H9 (cell line): Measurements from ENCODE around the gene RBM46. TPM values are rescaled to one million over a fixed set of nuclear protein-coding genes. Genes with fewer than 3 reads are reported as not detected.

Experiments used
- DNase-seq: peaks from one replicate; pipeline ENCODE4 v3.0.0-alpha.2; 2017
- H2AFZ ChIP-seq: one replicate; pipeline ENCODE4 v1.6.1; 2013; ENCODE audit warnings: mild to moderate bottlenecking, low read length, control low read depth, moderate library complexity
- H2AK5ac ChIP-seq: 2 replicates; pipeline ENCODE4 v1.6.1; 2013; ENCODE audit warnings: low read length, control low read depth, mixed read lengths; ENCODE audit not compliant: insufficient read length
- H2BK120ac ChIP-seq: one replicate; pipeline ENCODE4 v1.6.1; 2013; ENCODE audit warnings: low read depth, mild to moderate bottlenecking, low read length, control low read depth, inconsistent platforms; ENCODE audit not compliant: poor library complexity, severe bottlenecking
- H2BK12ac ChIP-seq: 2 replicates; pipeline ENCODE4 v1.6.1; 2013; ENCODE audit warnings: low read length, control low read depth, mixed read lengths, low read depth; ENCODE audit not compliant: insufficient read length
- H2BK15ac ChIP-seq: 2 replicates; pipeline ENCODE4 v1.6.1; 2013; ENCODE audit warnings: low read depth, low read length, control low read depth
- H2BK20ac ChIP-seq: one replicate; pipeline ENCODE4 v1.6.1; 2013; ENCODE audit warnings: low read depth, mild to moderate bottlenecking, low read length, control low read depth, inconsistent platforms; ENCODE audit not compliant: poor library complexity, severe bottlenecking
- H2BK5ac ChIP-seq: 2 replicates; pipeline ENCODE4 v1.6.1; 2013; ENCODE audit warnings: low read length, control low read depth, mixed read lengths; ENCODE audit not compliant: insufficient read length
- H3K14ac ChIP-seq: 2 replicates; pipeline ENCODE4 v1.6.1; 2013; ENCODE audit warnings: low read length, control low read depth; ENCODE audit not compliant: insufficient read depth
- H3K18ac ChIP-seq: 2 replicates; pipeline ENCODE4 v1.6.1; 2013; ENCODE audit warnings: low read depth, mild to moderate bottlenecking, mixed read lengths, low read length, control low read depth; ENCODE audit not compliant: insufficient read length
- H3K23ac ChIP-seq: 2 replicates; pipeline ENCODE4 v1.6.1; 2013; ENCODE audit warnings: low read length, control low read depth, mixed read lengths, low read depth; ENCODE audit not compliant: insufficient read length
- H3K23me2 ChIP-seq: 2 replicates; pipeline ENCODE4 v1.6.1; 2013; ENCODE audit warnings: low read depth, mild to moderate bottlenecking, mixed read lengths, low read length, control low read depth; ENCODE audit not compliant: insufficient read length, poor library complexity, severe bottlenecking
- H3K27ac ChIP-seq: 2 replicates; pipeline ENCODE4 v1.5.1; 2013; ENCODE audit warnings: low read length, control low read depth, mixed read lengths, low read depth; ENCODE audit not compliant: insufficient read length
- H3K27me3 ChIP-seq: 2 replicates; pipeline ENCODE4 v1.6.1; 2013; ENCODE audit warnings: low read length, control low read depth, inconsistent platforms; ENCODE audit not compliant: insufficient read depth
- H3K4ac ChIP-seq: 2 replicates; pipeline ENCODE4 v1.6.1; 2013; ENCODE audit warnings: low read depth, mild to moderate bottlenecking, control low read depth, inconsistent platforms, low read length, moderate library complexity
- H3K4me1 ChIP-seq: 2 replicates; pipeline ENCODE4 v1.6.1; 2013; ENCODE audit warnings: low read length, control low read depth, inconsistent platforms; ENCODE audit not compliant: insufficient read depth
- H3K4me2 ChIP-seq: 2 replicates; pipeline ENCODE4 v1.6.1; 2013; ENCODE audit warnings: low read length, control low read depth, mixed read lengths; ENCODE audit not compliant: insufficient read length, insufficient read depth
- H3K56ac ChIP-seq: 2 replicates; pipeline ENCODE4 v1.6.1; 2013; ENCODE audit warnings: low read depth, mild to moderate bottlenecking, mixed read lengths, low read length, control low read depth; ENCODE audit not compliant: insufficient read length
- H3K79me1 ChIP-seq: 2 replicates; pipeline ENCODE4 v1.6.1; 2013; ENCODE audit warnings: low read depth, mild to moderate bottlenecking, moderate library complexity, low read length, control low read depth, inconsistent platforms; ENCODE audit not compliant: insufficient read depth, poor library complexity, severe bottlenecking
- H3K79me2 ChIP-seq: 2 replicates; pipeline ENCODE4 v1.6.1; 2013; ENCODE audit warnings: low read length, control low read depth, inconsistent platforms; ENCODE audit not compliant: insufficient read depth
- H3K9ac ChIP-seq: 2 replicates; pipeline ENCODE4 v1.6.1; 2013; ENCODE audit warnings: low read length, control low read depth, mixed read lengths; ENCODE audit not compliant: insufficient read length; ENCODE audit errors: extremely low read depth
- H3K9me3 ChIP-seq: one replicate; pipeline ENCODE4 v1.6.1; 2013; ENCODE audit warnings: low read depth, low read length, inconsistent platforms; ENCODE audit not compliant: control insufficient read depth
- H3T11ph ChIP-seq: one replicate; pipeline ENCODE4 v1.6.1; 2013; ENCODE audit warnings: mild to moderate bottlenecking, low read length, control low read depth, inconsistent platforms
- H4K20me1 ChIP-seq: one replicate; pipeline ENCODE4 v1.6.1; 2013; ENCODE audit not compliant: control insufficient read depth, insufficient read length, insufficient read depth
- H4K5ac ChIP-seq: 2 replicates; pipeline ENCODE4 v1.6.1; 2013; ENCODE audit warnings: low read depth, mild to moderate bottlenecking, mixed read lengths, low read length, control low read depth; ENCODE audit not compliant: insufficient read length
- H4K8ac ChIP-seq: replicated peaks from 2 replicates; pipeline ENCODE4 v1.6.1; 2013; ENCODE audit warnings: low read length, control low read depth, mixed read lengths, low read depth; ENCODE audit not compliant: insufficient read length
- H4K91ac ChIP-seq: 2 replicates; pipeline ENCODE4 v1.6.1; 2013; ENCODE audit warnings: low read depth, mild to moderate bottlenecking, moderate library complexity, mixed read lengths, low read length, control low read depth; ENCODE audit not compliant: insufficient read length
- H3K27ac Mint-ChIP-seq, 3 experiments: 2 replicates in 2 of 3; 3 replicates in 1 of 3; pipeline ENCODE4 v1.8.0; 2020 to 2021; ENCODE audit warnings: mixed read lengths in 3 of 3, mild to moderate bottlenecking in 1 of 3, moderate library complexity in 1 of 3
- H3K27me3 Mint-ChIP-seq: 2 replicates; pipeline ENCODE4 v1.8.0; 2021; ENCODE audit warnings: low read depth, mild to moderate bottlenecking, moderate library complexity, mixed read lengths
- H3K36me3 Mint-ChIP-seq, 3 experiments: 2 replicates in 2 of 3; 3 replicates in 1 of 3; pipeline ENCODE4 v1.8.0; 2020 to 2021; ENCODE audit warnings: low read depth in 3 of 3, mixed read lengths in 3 of 3; ENCODE audit not compliant: insufficient read depth in 1 of 3
- H3K4me1 Mint-ChIP-seq, 2 experiments: 2 replicates each; pipeline ENCODE4 v1.8.0; 2020; ENCODE audit warnings: mixed read lengths in 2 of 2
- H3K4me3 Mint-ChIP-seq, 2 experiments: 2 replicates in 1 of 2; 3 replicates in 1 of 2; pipeline ENCODE4 v1.8.0; 2020 to 2021; ENCODE audit warnings: mild to moderate bottlenecking in 2 of 2, mixed read lengths in 2 of 2, moderate library complexity in 1 of 2
- H3K9me3 Mint-ChIP-seq, 2 experiments: 2 replicates in 1 of 2; 3 replicates in 1 of 2; pipeline ENCODE4 v1.8.0; 2020; ENCODE audit warnings: mild to moderate bottlenecking in 2 of 2, mixed read lengths in 2 of 2, moderate library complexity in 1 of 2
- CTCF ChIP-seq: fragments of 200-600 bp; sonication (generic); conservative IDR thresholded peaks from 3 replicates; pipeline ENCODE4 v1.8.0; 2021; ENCODE audit warnings: antibody characterized with exemption, mild to moderate bottlenecking
- WGBS: extraction: QIAGEN DNeasy Blood & Tissue Kit; methylation state at CpG from one replicate; pipeline ENCODE4 v1.1.7; 2013; ENCODE audit warnings: missing lambda C conversion rate, low lambda C conversion rate, mixed read lengths; ENCODE audit not compliant: insufficient read length; ENCODE audit errors: extremely low coverage; 5-methylcytosine and 5-hydroxymethylcytosine counted together
- total RNA-seq: library from RNA; stranded (reverse); gene quantifications from 2 replicates; pipeline ENCODE4 v1.2.1, GENCODE V29; 2021

RBM46 gene
- total RNA-seq, 1 experiment from 2014 or later = 0.17 TPM

- H3K4me2 ChIP-seq = no peak overlapping the region
- peaks cover 0 to 12% (median 7%) of the 10 kb centered on the region in 3 experiments; a peak in 3 of 7 replicates for H3K36me3 Mint-ChIP-seq
- H4K5ac ChIP-seq = no peak overlapping the region
- peaks cover 19 to 24% of the 10 kb centered on the region in 2 experiments for H3K4me1 Mint-ChIP-seq
- H4K20me1 ChIP-seq = no peaks in the 10 kb centered on the region
- no CpG with 5 or more reads among the region's 8 CpGs for WGBS
- H3K9me3 ChIP-seq = no peaks in the 10 kb centered on the region
- TF ChIP-seq CTCF = no peak
- no peak overlapping the region for H3K27ac ChIP-seq
- H3K9ac ChIP-seq = no peak overlapping the region
- H3K56ac ChIP-seq = no peak overlapping the region
- H3K4me1 ChIP-seq = no peaks in the 10 kb centered on the region; the same call in 1 of the 2 replicates
- no peak overlapping the region for H2BK120ac ChIP-seq
- no peaks in the 10 kb centered on the region for H3K27me3 ChIP-seq
- no peak overlapping the region for H2BK20ac ChIP-seq
- no peak overlapping the region for H3T11ph ChIP-seq
- no peaks in the 10 kb centered on the region for H3K79me1 ChIP-seq
- no peak overlapping the region for H4K91ac ChIP-seq
- H3K14ac ChIP-seq = no peak overlapping the region
- H3K23me2 ChIP-seq = no peaks in the 10 kb centered on the region
- H3K4me3 Mint-ChIP-seq = no peak overlapping the region
- no peak overlapping the region for H2AFZ ChIP-seq
- H2BK5ac ChIP-seq = no peak overlapping the region
- H2BK15ac ChIP-seq = no peak overlapping the region
- H3K23ac ChIP-seq = no peak overlapping the region
- no peak overlapping the region for H3K18ac ChIP-seq
- no peak overlapping the region for H2BK12ac ChIP-seq
- no peak overlapping the region for H3K4ac ChIP-seq
- no peak for DNase-seq
- no peaks in the 10 kb centered on the region for H3K79me2 ChIP-seq
- no peaks in the 10 kb centered on the region; the same call in 1 of the 2 replicates for H3K27me3 Mint-ChIP-seq
- H3K27ac Mint-ChIP-seq = no peak overlapping the region
- no peak overlapping the region for H4K8ac ChIP-seq
- H2AK5ac ChIP-seq = no peak overlapping the region
- H3K9me3 Mint-ChIP-seq = peaks cover 5 to 19% of the 10 kb centered on the region in 2 experiments
Observed at GRCh38 chr4:154838694-154839093, 57.6 kb downstream of the RBM46 start.
